Forelimb muscle (tissue), 1 donor: ENCODE data around the gene CEP192. TPM values are rescaled to one million over a fixed set of nuclear protein-coding genes. Genes with fewer than 3 reads are reported as not detected.
"Not testable (repeated sequence)": the region's sequence is repeated elsewhere in the genome, so short reads cannot be mapped to it uniquely, and the experiment has no call there.

Experiments used
- DNase-seq: peaks from one replicate; pipeline ENCODE4 v3.0.0-alpha.2; 2013; ENCODE audit warnings: low read depth
- polyA plus RNA-seq: library from polyadenylated mRNA; unstranded; fragments of 120-200 nt; gene quantifications from one replicate; pipeline ENCODE4 v1.2.1, GENCODE V29; 2013; ENCODE audit not compliant: insufficient read length

CEP192 gene
- polyA plus RNA-seq, 1 donor, result 21.0 TPM

DNA sequence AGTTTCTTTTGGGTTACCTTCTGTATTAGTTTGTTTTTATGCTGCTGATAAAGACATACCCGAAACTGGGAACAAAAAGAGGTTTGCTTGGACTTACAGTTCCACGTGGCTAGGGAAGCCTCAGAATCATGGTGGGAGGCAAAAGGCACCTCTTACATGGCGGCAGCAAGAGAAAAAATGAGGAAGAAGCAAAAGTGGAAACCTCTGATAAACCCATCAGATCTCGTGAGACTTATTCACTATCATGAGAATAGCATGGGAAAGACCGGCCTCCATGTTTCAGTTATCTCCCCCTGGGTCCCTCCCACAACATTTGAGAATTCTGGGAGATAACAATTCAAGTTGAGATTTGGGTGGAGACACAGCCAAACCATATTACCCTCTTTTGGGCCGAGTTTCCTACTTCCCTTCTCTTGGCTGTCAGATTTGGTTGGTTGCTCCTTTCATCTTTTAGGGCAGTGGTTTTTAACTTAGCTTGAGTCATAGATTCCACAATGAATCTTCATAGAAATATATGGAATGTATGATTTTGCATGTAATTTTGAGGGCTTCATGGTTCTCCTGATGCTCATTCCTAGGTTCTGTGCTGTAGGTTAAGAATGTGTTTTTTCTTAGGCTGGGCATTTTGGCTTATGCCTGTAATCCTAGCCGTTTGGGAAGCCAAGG is 44.2 kb downstream of the CEP192 start:
- no peak for DNase-seq

GRCh38 chr18:13036622-13037320 is 45.6 kb downstream of the CEP192 start:
- no peak for DNase-seq

- no peak for DNase-seq
These were observed 48.6 kb downstream of the CEP192 start for GRCh38 chr18:13039806-13040205.

GRCh38 chr18:13043066-13043465 is 51.9 kb downstream of the CEP192 start:
- DNase-seq, result no peak

- no peak for DNase-seq
These were observed 57.0 kb downstream of the CEP192 start for GRCh38 chr18:13048061-13048595.

GRCh38 chr18:13051159-13051558 is 60.0 kb downstream of the CEP192 start:
- no peak for DNase-seq

DNA sequence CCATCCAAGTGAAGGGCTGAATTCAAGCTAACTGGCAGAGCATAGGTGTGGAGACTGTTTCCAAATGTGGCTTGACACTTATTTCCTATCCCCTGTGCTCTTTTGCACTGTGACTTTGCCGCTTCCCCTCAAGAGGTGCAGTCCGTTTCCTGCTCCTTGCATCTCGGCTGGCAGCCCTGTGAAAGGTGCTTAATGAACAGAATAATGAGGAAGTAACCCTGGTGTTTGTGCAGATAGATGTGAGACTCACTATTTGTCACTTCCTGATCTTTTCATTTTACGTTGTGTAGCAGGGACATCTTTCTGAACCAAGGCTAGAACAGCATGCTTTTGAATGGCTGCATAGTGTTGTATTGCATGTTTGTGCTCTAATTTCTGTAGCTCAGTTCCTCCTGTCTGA is 60.8 kb downstream of the CEP192 start:
- DNase-seq, result no peak

DNA sequence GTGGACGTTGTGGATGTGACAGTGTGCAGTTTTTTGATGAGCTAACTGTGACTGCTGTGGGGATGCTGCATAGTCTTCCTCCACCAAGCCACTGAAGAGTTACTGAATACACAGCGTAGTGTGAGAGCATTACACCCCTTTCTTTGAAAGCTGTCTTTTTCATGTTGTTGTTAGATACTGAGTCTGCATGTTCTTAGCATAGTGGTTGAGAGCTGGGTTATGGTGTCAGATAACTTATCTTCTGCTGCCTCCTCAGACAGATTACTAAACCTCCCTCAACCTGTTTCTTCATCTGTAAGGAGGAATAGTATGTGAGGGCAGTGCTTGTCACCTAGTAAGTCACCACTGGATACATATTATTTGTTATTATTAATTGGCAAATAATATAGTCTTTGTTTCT is 63.2 kb downstream of the CEP192 start:
- no peak for DNase-seq

GRCh38 chr18:13061630-13062189 is 70.5 kb downstream of the CEP192 start:
- DNase-seq, result no peak

DNA sequence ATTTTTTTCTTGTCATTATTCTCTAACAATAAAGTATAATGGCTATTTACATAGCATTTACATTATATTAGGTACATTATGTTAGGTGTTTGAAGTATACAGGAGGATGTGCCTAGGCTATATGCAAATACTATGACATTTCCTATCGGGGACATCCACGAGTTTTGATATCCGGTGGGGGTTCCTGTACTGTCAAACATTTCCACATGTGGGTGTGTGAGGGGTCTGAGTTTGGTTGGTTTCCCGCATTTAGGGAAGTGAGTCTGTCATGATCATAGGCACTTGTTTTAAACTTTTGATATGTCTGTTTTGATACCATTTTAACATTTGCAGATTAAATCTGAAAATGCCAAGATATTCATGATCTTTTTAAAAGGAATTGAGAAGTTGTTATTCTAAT is 76.0 kb downstream of the CEP192 start:
- no peak for DNase-seq

DNA sequence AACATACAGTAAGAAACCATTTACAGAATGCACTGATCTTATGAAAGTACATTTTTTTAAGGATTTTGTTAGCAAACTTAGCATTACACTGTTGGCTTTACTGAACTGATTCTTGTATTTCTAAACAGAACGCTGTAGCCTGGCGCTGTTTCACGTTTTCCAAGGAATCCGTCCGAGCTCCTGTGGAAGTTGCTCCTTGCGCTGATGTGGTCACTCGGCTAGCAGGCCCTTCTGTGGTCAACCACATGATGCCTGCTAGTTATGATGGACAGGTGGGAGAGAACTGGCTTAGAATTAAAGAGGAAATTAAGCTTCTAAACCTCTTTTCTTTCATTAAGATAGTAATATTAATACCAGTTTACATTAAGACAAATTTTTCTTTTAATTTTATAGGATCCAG is 76.8 kb downstream of the CEP192 start:
- no peak for DNase-seq

DNA sequence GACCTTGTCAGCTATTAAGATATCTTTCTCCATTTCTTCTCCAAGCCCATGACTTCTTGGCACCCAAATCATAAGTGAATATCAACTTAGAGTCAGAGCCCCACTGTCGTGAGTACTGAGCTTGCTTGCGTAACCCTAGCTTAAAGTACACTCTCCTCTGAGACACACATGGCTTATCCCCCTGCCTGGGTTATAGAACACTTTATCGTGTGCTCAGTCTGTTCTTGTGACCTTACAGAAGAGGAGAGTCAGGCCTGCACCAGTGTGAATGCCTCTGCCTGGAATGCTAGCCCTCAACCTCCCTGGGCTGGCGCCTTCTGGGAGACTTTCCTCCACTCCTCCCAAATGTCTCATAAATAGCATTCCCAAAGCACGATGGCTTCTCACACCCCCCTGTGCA is 79.3 kb downstream of the CEP192 start:
- no peak for DNase-seq

DNA sequence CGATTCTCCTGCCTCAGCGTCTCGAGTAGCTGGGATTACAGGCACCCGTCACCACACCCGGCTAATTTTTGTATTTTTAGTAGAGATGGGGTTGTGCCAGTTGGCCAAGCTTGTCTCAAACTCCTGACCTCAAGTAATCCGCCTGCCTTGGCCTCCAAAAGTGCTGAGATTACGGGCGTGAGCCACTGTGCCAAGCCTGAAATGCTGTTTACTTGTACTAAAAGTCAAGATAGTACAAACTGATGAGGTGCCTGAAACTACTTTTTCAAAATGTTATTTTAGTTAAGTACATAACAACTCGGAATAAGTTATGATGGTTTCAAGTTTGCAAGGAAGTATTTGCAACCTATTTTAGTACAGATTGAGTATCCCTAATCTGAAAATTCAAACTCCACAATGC is 85.7 kb downstream of the CEP192 start:
- no peak for DNase-seq

- no peak for DNase-seq
These were observed 86.3 kb downstream of the CEP192 start for GRCh38 chr18:13077473-13077872.

- not testable (repeated sequence) for DNase-seq
These were observed 86.9 kb downstream of the CEP192 start for GRCh38 chr18:13078065-13078464.

DNA sequence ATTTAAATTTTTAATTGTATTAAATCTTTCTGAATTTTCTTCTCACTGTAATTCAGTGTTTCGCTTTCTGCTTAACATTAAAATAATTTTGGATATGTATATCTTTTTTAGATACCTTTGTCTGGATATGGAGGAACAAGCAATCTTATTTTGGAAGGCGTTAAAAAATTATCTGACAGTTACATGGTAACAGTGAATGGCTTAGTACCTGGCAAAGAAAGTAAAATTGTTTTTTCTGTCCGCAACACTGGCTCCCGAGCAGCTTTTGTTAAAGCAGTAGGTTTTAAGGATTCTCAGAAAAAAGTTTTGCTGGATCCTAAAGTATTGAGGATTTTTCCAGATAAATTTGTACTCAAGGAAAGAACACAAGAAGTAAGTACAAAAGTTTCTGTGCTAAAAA is 95.7 kb downstream of the CEP192 start:
- DNase-seq, result no peak

GRCh38 chr18:13095466-13095865 is 104.3 kb downstream of the CEP192 start:
- no peak for DNase-seq

- no peak for DNase-seq
These were observed 105.1 kb downstream of the CEP192 start for GRCh38 chr18:13096232-13096631.

DNA sequence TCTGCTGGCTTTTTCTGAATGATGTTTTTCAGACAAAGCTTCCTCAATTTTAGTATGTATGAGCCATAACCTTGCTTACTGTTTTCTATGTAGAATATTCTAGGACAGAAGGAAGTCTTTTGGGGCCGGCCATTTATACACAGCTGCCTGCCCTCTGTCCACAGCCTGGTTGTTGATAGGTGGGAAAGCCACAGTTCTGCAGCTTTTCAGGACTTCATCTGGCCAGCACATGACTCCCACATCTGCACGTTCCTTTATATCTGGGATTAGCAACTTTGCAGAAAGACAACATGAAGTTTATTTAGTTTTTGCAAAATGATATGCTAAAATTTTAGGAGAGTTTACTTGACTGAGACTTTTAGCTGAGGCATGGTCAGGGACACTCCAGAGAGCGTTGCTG is 105.6 kb downstream of the CEP192 start:
- no peak for DNase-seq

- DNase-seq, result not testable (repeated sequence)
These were observed 106.9 kb downstream of the CEP192 start for GRCh38 chr18:13098104-13098503.

GRCh38 chr18:13099113-13099512 is 108.0 kb downstream of the CEP192 start:
- DNase-seq, result no peak

- no peak for DNase-seq
These were observed 109.9 kb downstream of the CEP192 start for GRCh38 chr18:13100942-13101658.
